Stomach (tissue), 9 donors: Measurements from ENCODE around the gene CHTF18. TPM values are rescaled to one million over a fixed set of nuclear protein-coding genes. Genes with fewer than 3 reads are reported as not detected.

Source experiments
- DNase-seq, 2 donors: peaks; one replicate each; pipeline versions ENCODE4 v3.0.0 to v3.0.0-alpha.2; 2013 to 2019
- H3K27ac ChIP-seq, 5 donors: fragments of 200-600 bp in 4 of 5; sonication (generic) in 4 of 5; one replicate each; pipeline ENCODE4 v1.5.1; 2013 to 2019; ENCODE audit warnings: mild to moderate bottlenecking in 1 of 5, moderate library complexity in 1 of 5
- H3K27me3 ChIP-seq, 3 donors: fragments of 200-600 bp; sonication (generic); one replicate each; pipeline ENCODE4 v1.5.1; 2017 to 2019; ENCODE audit warnings: mixed run types in 1 of 3
- H3K36me3 ChIP-seq, 4 donors: fragments of 200-600 bp; sonication (generic); 1 replicate in 3 of 4; 2 replicates in 1 of 4; pipeline ENCODE4 v1.5.1; 2016 to 2019
- H3K4me1 ChIP-seq, 4 donors: fragments of 200-600 bp; sonication (generic); one replicate each; pipeline ENCODE4 v1.5.1; 2016 to 2019
- H3K4me3 ChIP-seq, 4 donors: fragments of 200-600 bp; sonication (generic) in 3 of 4; one replicate each; pipeline ENCODE4 v1.5.1; 2016 to 2019; ENCODE audit warnings: mild to moderate bottlenecking in 1 of 4
- H3K9me3 ChIP-seq, 4 donors: fragments of 200-600 bp; sonication (generic); one replicate each; pipeline ENCODE4 v1.5.1; 2016 to 2019
- CTCF ChIP-seq, 7 experiments: fragments of 450-650 bp in 4 of 7; fragments of 200-600 bp in 3 of 7; sonication (generic) in 3 of 7; IDR thresholded peaks; one replicate each; pipeline ENCODE4 v1.5.1; 2016 to 2019; ENCODE audit warnings: antibody characterized with exemption in 7 of 7, control low read depth in 2 of 7, mild to moderate bottlenecking in 1 of 7
- EP300 ChIP-seq: sonication (generic); formaldehyde crosslinking; IDR thresholded peaks from one replicate; pipeline ENCODE4 v1.6.1; 2017; ENCODE audit warnings: antibody characterized with exemption
- POLR2A ChIP-seq, 4 donors: fragments of 450-650 bp; IDR thresholded peaks; one replicate each; pipeline ENCODE4 v1.6.1; 2016; ENCODE audit warnings: antibody characterized with exemption in 4 of 4, control low read depth in 2 of 4, mild to moderate bottlenecking in 1 of 4, moderate library complexity in 1 of 4
- POLR2AphosphoS5 ChIP-seq, 3 donors: sonication (generic); formaldehyde crosslinking; IDR thresholded peaks; one replicate each; pipeline ENCODE4 v1.6.1; 2016; ENCODE audit warnings: antibody characterized with exemption in 3 of 3
- WGBS, 5 donors: extraction: QIAGEN DNeasy Blood & Tissue Kit in 3 of 5; methylation state at CpG; one replicate each; pipeline versions ENCODE4 v1.1.5 to v1.1.7; 2013 to 2018; 5-methylcytosine and 5-hydroxymethylcytosine counted together
- intact Hi-C: fragments of 100-400 bp; cut with DNase I; formaldehyde crosslinking; loops from one replicate; pipeline ENCODE4 v1.15.1; 2023; ENCODE audit warnings: low total_unique reads
- polyA plus RNA-seq, 3 donors: library from polyadenylated mRNA; stranded (reverse); fragments of 200-250 nt; gene quantifications; one replicate each; pipeline ENCODE4 v1.2.3, GENCODE V29; 2013
- total RNA-seq, 5 donors: library from RNA; depleted of rRNA; stranded (reverse); fragments of >200 nt; gene quantifications; one replicate each; pipeline versions ENCODE4 v1.1.0 to v1.2.3, GENCODE V29; 2014 to 2016
- donor health status: healthy with polysubstance abuse.
- donor health status: Bipolar disorder and iron deficiency.
- donor health status: healthy.

Gene CHTF18
- total and polyA plus RNA-seq, 8 donors, result 2.9 to 143 (median 21.5) TPM

- H3K36me3 ChIP-seq, result no peaks in the 10 kb centered on the region
- H3K9me3 ChIP-seq, result peaks cover 0 to 4% (median 0%) of the 10 kb centered on the region in 4 donors
- H3K27me3 ChIP-seq, result peaks cover 7 to 92% (median 47%) of the 10 kb centered on the region in 3 donors
- intact Hi-C loops, result no loop called here
- H3K27ac ChIP-seq, result no peak overlapping the region
- DNase-seq, result no peak
- TF ChIP-seq EP300, result no peak
- no peak for TF ChIP-seq POLR2A (IDR thresholded peaks at IDR 0.05)
- no peak for TF ChIP-seq CTCF (IDR thresholded peaks at IDR 0.05)
- no peak for TF ChIP-seq POLR2AphosphoS5 (IDR thresholded peaks at IDR 0.05)
- peaks cover 0 to 16% (median 7%) of the 10 kb centered on the region in 4 donors for H3K4me1 ChIP-seq
- WGBS, 5 donors, result 8 to 15% (median 14%) methylated on average over 5 to 17 of the region's 17 CpGs
- no peak overlapping the region for H3K4me3 ChIP-seq
Observed at GRCh38 chr16:800834-801511, 12.6 kb downstream of the CHTF18 start.

GRCh38 chr16:801584-802363, 13.4 kb downstream of the CHTF18 start:
- no peak for DNase-seq

GRCh38 chr16:802461-802860, 14.0 kb downstream of the CHTF18 start:
- peaks cover 5 to 77% (median 47%) of the 10 kb centered on the region in 3 donors for H3K27me3 ChIP-seq
- TF ChIP-seq CTCF (IDR thresholded peaks at IDR 0.05) (no peak), EP300 (no peak), POLR2AphosphoS5 (IDR thresholded peaks at IDR 0.05) (no peak), POLR2A (IDR thresholded peaks at IDR 0.05) (no peak)
- DNase-seq, result no peak
- 60 to 74% (median 61%) methylated on average over 2 to 7 of the region's 7 CpGs for WGBS, 5 donors
- H3K4me1 ChIP-seq, result peaks cover 0 to 27% (median 16%) of the 10 kb centered on the region in 4 donors
- no peak overlapping the region for H3K4me3 ChIP-seq
- H3K9me3 ChIP-seq, result peaks cover 0 to 4% (median 0%) of the 10 kb centered on the region in 4 donors
- H3K27ac ChIP-seq, result no peak overlapping the region
- no peaks in the 10 kb centered on the region for H3K36me3 ChIP-seq
- intact Hi-C loops, result no loop called here

More at GRCh38 chr16:801584-802363, 13.4 kb downstream of the CHTF18 start:
- H3K4me1 ChIP-seq, result peaks cover 0 to 23% (median 14%) of the 10 kb centered on the region in 4 donors
- peaks cover 7 to 84% (median 47%) of the 10 kb centered on the region in 3 donors for H3K27me3 ChIP-seq
- no peak overlapping the region for H3K4me3 ChIP-seq
- H3K9me3 ChIP-seq, result peaks cover 0 to 4% (median 0%) of the 10 kb centered on the region in 4 donors
- WGBS, 5 donors, result 44 to 60% (median 51%) methylated on average over 7 to 22 of the region's 22 CpGs
- TF ChIP-seq POLR2AphosphoS5 (IDR thresholded peaks at IDR 0.05) (no peak), EP300 (no peak), POLR2A (IDR thresholded peaks at IDR 0.05) (no peak), CTCF (IDR thresholded peaks at IDR 0.05) (no peak)
- H3K36me3 ChIP-seq, result no peaks in the 10 kb centered on the region
- intact Hi-C loops, result no loop called here
- H3K27ac ChIP-seq, result no peak overlapping the region

- H3K36me3 ChIP-seq, result no peaks in the 10 kb centered on the region
- H3K27me3 ChIP-seq, result peaks cover 5 to 71% (median 47%) of the 10 kb centered on the region in 3 donors
- peaks cover 2 to 30% (median 19%) of the 10 kb centered on the region in 4 donors for H3K4me1 ChIP-seq
- H3K4me3 ChIP-seq, result no peak overlapping the region
- intact Hi-C loops, result no loop called here
- DNase-seq, result no peak
- no peak overlapping the region for H3K27ac ChIP-seq
- TF ChIP-seq POLR2A (IDR thresholded peaks at IDR 0.05) (no peak), CTCF (IDR thresholded peaks at IDR 0.05) (no peak), POLR2AphosphoS5 (IDR thresholded peaks at IDR 0.05) (no peak), EP300 (no peak)
- H3K9me3 ChIP-seq, result peaks cover 0 to 1% (median 0%) of the 10 kb centered on the region in 4 donors
- WGBS, 5 donors, result 59 to 78% (median 72%) methylated on average over 25 to 33 of the region's 33 CpGs
Observed at GRCh38 chr16:802914-803753, 14.7 kb downstream of the CHTF18 start.
